Mucosa of descending colon (tissue), 3 donors: ENCODE results near the gene RASGEF1B. TPM values are rescaled to one million over a fixed set of nuclear protein-coding genes. Genes with fewer than 3 reads are reported as not detected.

Source experiments
- ATAC-seq: fragments of 200-7000 bp; cut with Tn5 transposase; one replicate; pipeline ENCODE4 v1.9.1; 2020; ENCODE audit warnings: mild to moderate bottlenecking, moderate library complexity
- DNase-seq, 3 donors: peaks; one replicate each; pipeline ENCODE4 v3.0.0-alpha.2; 2020
- H3K36me3 ChIP-seq: fragments of 200-600 bp; one replicate; pipeline ENCODE4 v1.8.0; 2021; ENCODE audit warnings: low read depth, mild to moderate bottlenecking
- H3K4me1 ChIP-seq: fragments of 200-600 bp; one replicate; pipeline ENCODE4 v1.8.0; 2021; ENCODE audit warnings: low read depth, mild to moderate bottlenecking
- H3K4me3 ChIP-seq: fragments of 200-600 bp; one replicate; pipeline ENCODE4 v1.8.0; 2021; ENCODE audit warnings: mild to moderate bottlenecking
- H3K9me3 ChIP-seq: fragments of 200-600 bp; one replicate; pipeline ENCODE4 v1.8.0; 2021; ENCODE audit warnings: mild to moderate bottlenecking
- CTCF ChIP-seq: fragments of 200-600 bp; IDR thresholded peaks from one replicate; pipeline ENCODE4 v1.8.0; 2022; ENCODE audit warnings: antibody characterized with exemption, mild to moderate bottlenecking
- intact Hi-C, 2 donors: fragments of 100-400 bp; cut with DNase I in 1 of 2; cut with micrococcal nuclease in 1 of 2; formaldehyde crosslinking; loops; one replicate each; pipeline versions ENCODE4 v1.11.0 to v1.11.1; 2022; cut with DNase I, micrococcal nuclease
- total RNA-seq, 3 donors: library from RNA; stranded (reverse); fragmentation: NEBNext Ultra II Directional in 2 of 3; extraction: Animal tissue kit (Norgen Biotek cat#: 25700) in 2 of 3; gene quantifications; one replicate each; pipeline versions ENCODE4 v1.2.1 to v1.2.4, GENCODE V29; 2021 to 2023
- donor health status: DM: no; HTN: no; CAD: no; lungs with moderate emphysema.
- donor health status: DM: no; HTN: no; CAD: no.
- donor health status: DM: no; HTN: yes; CAD: no.

RASGEF1B gene
- total RNA-seq, 3 donors from 2014 or later, result 13.6 to 20.5 (median 15.4) TPM

- DNase-seq (no peak), ATAC-seq (no peak)
- no peaks in the 10 kb centered on the region for H3K36me3 ChIP-seq
- H3K9me3 ChIP-seq, result no peaks in the 10 kb centered on the region
- H3K4me1 ChIP-seq, result no peaks in the 10 kb centered on the region
- H3K4me3 ChIP-seq, result no peak overlapping the region
- no peak for TF ChIP-seq CTCF
- intact Hi-C loops, result no loop called here
Measured at GRCh38 chr4:81377191-81377590, 94.5 kb downstream of the RASGEF1B start.

DNA sequence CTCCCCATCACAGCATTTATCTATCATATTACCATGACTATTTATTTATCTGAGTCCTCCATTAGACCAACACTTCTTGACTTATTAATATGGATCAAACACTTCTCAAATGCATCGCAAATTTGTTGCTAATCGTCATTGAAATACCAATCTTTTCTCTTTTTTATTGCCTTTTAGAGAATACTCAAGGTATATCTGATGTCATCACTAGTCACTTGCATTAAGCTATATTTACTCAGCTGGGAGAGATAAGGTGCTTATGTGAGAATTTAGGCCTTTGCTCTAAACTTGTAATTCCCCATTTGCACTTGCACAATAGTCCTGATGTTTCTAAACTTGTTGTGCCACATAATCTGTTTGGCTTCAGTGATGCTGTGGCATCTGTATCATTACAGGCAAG lies 95.0 kb downstream of the RASGEF1B start:
- Histone ChIP-seq H3K4me1 (no peaks in the 10 kb centered on the region), H3K4me3 (no peak overlapping the region), H3K9me3 (no peaks in the 10 kb centered on the region), H3K36me3 (no peaks in the 10 kb centered on the region)
- DNase-seq (no peak), ATAC-seq (no peak)
- TF ChIP-seq CTCF, result no peak
- intact Hi-C loops, result no loop called here
